ENCODE measurements around the gene KCTD2.

GRCh38 chr17:75019710-75020109 is 27.3 kb upstream of the KCTD2 start:
- TF ChIP-seq CTCF (IDR thresholded peaks at IDR 0.05), result no peak
- no peak for TF ChIP-seq POLR2A (IDR thresholded peaks at IDR 0.05)

Data from vagina (tissue), 2 donors.